ENCODE results near the gene HAT1.
"Not testable (repeated sequence)": the region's sequence is repeated elsewhere in the genome, so short reads cannot be mapped to it uniquely, and the experiment has no call there.

The HAT1 gene

DNA sequence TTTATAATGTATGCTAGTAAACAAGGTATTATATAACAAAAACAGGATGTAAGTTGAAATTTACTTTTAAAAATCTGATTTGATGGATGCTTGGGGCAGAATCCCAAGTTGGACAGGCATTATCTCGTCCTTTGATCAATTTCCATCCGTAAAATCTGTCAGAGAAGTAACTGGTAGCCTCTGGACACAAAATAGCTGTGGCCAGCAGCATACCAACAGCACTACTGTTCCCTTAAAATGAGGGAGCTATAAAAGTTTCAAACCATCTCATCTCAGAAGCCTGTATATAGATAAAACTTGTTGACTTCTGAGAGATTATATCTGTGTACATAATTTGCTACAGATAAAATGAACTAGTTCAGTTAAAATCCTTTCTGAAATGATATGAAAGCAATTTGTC is 62.8 kb downstream of the HAT1 start:
- no peak for DNase-seq

DNA sequence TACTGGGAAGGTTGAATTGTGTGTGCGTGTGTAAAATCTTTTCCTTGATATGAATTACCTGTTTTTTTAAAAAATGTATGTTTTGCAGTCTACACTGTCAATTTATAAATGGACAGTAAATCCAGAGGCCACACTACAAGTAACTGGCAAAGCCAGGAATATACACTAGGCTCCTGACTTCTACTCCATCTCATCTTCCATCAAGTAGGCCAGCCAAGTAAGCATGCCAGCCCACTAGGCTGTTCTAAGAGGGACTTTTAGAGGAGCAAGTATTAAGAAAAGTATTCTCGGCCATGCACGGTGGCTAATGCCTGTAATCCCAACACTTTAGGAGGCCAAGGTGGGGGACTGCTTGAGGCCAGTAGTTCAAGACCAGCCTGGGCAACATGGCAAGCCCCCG is 64.5 kb downstream of the HAT1 start:
- DNase-seq: no peak

DNA sequence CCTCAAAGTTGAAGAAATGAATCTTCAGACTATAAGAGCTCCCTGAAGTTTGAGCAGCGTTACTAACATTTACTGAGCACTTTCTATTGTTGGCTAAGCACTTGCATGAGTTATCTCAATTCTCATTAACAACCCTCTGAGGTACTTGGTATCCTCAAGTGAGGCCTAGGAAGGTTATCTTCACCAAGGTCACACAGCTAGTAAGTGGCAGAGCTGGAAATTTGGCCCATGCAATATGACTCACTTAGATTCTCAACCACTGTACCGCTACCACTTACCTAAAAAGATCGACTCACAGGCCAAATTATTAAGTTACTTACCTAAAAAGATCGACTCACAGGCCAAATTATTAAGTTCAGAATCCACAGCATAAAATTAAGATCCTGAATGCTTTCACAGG is 68.8 kb downstream of the HAT1 start:
- no peak for DNase-seq

DNA sequence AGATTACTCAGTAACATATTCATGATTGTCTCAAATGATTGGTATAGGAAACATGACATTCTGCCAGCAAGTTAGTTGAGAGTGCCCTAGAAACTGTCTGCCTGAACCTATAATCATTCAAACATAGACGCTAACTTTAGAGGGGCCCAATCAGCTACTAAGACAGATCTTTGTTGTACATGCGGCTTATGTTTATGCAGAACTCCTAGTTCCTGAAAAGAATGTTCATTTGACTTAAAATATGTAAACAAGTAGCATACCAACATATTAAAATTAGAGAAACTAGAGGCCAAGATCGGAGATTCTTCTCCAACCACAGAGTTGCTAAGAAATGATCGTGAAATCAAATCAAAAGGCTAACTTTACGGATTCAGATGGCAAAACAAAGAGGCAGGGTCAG is 73.3 kb downstream of the HAT1 start:
- DNase-seq: no peak

DNA sequence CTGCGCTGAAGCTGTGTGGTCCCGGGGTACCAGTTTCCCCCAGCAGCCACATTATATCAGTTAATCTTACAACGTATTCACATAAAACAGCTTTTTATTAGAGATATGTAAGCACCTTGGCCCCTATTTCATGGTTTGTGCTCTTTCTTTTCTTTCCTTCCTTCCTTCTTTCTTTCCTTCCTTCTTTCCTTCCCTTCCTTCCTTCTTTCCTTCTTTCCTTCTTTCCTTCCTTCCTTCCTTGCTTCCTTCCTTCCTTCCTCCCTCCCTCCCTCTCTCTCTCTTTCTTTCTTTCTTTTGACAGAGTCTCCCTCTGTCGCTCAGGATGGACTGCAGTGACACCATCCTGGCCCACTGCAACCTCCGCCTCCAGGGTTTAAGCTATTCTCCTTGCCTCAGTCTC is 73.8 kb downstream of the HAT1 start:
- DNase-seq: no peak

DNA sequence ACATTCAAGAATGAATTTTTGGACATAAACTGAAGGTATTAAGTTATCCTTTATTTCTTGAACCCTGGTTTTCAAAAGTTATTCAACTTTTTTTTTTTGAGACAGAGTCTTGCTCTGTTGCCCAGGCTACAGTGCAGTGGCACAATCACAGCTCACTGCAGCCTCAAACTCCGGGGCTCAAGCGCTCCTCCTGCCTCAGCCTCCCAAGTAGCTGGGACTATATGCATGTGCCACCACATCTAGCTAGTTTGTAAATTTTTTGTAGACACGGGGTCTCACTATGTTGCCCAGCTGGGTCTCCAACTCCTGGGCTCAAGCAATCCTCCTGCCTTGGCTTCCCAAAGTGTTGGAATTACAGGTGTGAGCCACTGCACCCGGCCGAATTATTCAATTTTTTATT is 74.8 kb downstream of the HAT1 start:
- not testable (repeated sequence) for DNase-seq

DNA sequence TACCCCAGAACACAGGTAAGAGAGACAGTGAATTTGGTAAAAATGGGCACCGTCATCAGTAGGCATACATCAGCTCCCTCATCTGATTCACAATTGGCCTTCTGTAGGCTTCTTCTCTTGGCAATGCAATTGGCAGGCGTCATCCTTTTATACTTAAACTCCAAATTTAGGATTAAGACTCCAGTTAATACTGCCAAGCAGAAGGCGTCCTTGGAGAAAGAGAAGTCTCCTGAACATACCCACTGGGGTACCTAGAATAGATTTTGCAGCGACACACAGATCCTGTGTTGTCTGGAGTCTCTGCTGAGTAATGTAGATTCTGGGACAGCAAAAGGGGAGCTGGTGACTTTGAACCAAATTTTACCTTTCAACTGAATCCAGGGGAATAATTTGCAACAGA is 76.9 kb downstream of the HAT1 start:
- no peak for DNase-seq

DNA sequence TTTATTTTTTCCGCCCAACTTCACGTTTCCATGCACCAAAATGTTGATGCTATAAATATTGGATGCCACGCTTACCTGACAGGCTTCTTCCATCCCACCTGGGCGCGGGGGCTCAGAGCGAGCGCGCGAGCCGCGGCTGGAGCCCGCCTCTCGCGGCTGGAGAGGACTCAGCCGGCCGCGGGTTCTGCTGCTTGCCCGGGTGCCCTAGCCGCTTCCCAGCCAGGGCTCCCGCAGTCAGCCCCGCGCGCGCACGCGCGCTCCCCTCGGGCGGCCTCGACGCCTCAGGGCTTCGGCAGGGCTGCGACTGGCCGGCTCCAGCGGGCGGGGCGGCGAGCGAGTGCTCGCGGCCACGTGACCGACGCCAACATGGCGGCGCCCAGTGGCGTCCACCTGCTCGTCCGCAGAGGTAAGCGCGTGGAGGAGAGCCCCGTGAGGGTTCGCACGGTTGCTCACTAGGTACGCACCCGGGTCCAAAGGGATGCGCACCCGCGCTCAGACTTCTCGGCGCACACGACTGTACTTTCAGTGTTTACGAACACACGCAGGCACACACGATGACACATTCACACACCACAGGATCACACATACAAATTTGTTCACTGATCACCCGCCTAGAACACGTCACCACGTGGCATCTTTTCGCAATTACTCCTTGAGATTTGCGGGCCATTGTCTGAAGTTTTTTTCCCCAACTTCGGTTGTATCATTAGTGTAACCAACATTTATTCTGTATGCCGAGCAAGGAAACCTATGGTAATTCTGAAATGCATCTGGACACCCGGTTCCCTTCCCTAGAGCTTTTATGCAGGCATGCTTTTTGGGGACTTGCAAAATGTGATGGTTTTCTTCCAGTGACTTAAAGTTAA is 77.6 kb downstream of the HAT1 start, which contains the start of gene METAP1D:
Gene METAP1D (plus strand): TSS at position 350 of the 866 bp plus-strand sequence. CDS start 17 bp downstream, at position 367.
- peak; percentile 84 for DNase-seq

DNA sequence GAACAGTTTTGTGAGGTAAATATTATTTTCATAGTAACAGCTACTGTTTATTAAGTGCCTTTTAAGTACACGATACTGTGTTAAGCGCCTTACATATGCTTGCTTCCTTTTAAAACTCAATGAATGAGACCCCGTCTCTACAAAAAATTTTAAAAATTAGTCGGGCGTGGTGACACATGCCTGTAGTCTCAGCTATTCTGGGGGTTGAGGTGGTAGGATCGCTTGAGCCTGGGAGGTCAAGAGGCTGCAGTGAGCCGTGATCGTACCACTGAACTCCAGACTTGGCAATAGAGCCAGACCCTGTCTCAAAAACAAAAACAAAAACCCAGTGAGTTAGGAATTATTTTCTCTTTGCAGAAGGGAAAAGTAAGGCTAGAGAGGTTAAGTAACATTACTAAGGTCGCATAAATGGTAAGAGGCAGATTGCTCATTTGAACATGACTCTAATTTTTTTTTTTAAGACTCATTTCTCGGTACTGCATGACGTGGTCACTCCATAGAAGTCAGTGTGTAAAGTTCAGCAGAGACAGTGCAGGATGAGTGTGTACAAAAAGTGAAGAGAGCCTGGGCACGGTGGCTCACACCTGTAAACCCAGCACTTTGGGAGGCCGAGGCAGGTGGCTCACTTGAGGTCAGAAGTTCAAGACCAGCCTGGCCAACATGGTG is 78.6 kb downstream of the HAT1 start:
- no peak for DNase-seq

DNA sequence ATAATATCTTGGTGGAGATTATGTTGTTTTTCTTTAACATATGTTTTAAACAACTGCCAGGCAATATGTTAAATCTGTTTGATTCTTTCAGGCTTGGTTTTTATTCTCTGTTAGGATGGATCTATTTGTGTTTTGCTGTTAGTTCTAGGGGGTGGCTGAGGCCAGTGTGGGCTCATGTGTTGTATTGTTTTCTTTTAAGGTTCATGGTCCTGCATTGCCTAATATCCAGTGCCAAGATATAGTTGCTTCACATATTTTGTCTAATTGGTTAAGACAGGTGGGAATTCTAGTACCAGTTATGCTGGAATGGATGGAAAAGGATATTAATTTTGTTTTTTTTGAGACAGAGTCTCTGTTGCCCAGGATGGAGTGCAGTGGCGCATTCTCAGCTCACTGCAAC is 85.1 kb downstream of the HAT1 start:
- DNase-seq: no peak

DNA sequence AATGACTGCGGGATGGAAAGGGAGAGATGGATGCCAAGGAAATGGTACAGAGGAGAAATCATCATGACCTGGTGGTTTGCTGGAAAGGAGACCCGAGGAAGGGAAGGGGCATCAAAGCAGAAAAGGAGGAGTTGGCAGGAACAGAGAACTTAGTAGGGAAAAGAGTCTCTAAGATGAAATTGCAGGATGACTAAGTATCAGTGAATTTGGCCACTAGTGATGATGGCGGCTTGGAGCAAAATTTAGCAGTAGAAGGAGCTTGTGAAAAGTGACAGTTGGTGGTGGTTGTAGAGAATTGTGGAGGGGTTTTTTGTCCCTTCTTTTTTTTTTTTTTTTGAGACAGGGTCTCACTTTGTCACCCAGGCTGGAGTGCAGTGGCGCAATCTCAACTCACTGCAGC is 87.6 kb downstream of the HAT1 start:
- no peak for DNase-seq

DNA sequence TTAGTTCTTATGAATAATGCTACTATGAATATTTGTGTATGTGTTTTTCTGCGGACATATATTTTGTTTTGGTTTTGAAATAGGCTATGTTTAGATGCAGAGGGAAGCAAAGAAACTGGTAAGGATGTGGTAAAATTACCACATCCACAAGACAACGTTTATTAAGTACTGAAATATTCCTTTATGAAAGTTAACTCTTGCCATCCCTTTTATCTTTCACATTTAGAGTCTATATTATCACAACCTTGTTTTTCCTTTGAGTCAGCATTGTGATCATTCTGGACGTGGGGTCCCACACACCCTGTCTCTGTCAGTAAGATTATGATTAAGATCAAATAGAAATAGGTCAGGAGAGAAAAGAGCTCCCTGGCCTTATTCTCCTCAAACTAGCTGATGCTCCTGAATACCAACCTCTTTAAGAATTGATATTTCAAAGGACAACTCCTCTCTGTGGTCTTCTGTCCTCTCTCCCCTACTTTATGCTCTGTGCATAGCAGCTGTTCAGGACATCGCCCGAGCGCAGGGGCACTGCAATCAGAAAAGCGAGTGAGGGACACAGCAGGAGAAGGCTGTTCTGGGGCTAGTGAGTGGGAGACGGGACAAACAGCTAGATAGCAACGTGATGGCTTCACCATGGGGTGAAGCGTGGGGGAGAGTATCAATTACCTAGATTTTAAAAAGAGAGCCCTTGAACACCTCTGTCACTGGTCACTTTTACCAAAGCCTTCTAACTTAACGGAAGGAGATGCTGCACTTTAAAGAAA is 89.7 kb downstream of the HAT1 start:
- DNase-seq: no peak

DNA sequence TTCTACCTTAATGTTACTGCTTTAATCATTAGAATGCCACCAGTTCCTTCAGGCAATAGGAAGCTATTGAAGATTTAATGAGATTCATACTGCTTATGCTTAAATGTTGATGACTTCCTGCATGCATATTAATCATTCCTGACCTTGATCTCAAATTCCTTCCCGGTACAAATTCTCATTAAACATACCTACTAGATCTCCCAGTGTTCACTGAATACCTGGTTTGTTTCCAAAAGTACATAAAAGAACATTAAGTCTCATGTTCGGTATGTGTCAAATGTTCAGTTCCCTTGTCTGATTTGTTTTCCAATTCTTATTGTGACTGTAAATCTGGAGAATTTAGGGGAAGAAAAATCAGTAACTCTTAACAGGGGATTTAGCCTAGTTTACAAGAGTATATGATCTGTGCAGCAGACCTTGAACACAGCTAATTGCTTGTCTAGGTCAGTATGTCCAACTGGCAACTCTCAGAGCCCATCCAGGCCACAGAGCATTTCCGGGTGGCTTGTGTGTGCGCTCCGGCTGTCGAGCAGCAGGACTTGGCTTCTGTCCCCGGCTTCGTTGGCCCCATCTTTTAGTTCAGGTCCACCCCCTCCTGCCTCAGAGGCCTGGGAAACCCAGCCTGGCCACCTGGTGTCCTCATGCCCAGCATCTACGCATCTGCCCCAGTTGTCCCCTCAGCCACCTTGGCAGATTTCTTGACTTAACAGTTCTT is 90.6 kb downstream of the HAT1 start:
- DNase-seq: no peak

DNA sequence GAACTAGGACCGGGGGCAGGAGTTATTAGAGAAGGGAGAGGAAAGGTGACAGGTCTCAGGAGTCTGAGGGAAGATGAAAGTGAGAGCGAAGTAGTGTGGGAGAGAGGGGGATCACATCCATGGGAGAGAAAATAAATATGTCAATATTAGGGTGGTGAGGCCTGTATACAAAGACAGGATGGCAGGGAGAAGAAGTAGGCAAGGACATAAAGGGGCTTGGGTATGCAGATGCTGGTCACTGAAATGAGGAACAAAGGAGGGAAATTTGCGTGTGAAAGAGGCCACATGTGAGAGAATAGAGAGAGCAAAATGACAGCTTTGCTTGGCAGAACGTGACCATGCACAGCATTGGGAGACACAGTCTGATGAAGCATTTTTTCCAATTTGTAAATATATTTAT is 91.1 kb downstream of the HAT1 start:
- no peak for DNase-seq

DNA sequence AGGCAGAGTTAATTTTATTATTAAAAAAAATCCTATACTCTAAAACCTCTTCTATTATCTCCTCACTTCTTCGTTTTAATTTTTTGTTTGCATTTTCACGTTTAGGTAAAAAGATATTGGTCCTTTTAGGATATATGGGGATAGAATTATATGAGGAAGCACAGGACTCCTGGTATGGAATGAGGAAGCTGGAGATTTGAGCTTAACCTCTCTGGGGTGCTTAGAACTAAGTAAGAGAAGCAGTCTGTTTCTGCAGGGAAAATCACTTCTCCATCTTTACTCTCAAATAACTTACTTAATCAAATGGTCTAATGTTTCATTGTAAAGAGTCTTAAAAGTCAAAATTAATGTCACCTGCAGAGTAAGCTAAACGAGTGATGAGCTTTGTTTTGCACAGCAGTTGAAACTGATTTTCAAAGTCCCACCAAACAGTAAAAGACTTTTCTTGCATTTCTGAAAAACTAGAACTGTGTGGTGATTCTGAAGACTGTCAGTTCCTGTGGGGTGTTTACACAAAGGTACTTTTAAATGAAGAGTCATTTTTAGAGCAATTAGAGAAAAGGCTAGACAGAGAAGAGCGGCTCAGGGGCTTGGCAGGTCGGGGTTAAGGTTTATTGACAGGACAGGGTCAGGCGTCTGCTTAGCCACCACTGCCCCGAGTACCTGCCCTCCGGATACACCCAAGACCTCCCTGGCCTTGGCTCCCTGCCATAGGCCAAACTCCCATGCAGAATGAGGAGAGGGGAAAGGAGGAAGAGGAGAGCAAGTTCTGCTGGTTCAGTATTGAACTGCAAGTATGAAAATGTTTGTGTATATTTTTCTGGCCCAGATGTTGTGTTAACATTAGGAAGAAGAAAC is 99.0 kb downstream of the HAT1 start:
- DNase-seq: no peak

DNA sequence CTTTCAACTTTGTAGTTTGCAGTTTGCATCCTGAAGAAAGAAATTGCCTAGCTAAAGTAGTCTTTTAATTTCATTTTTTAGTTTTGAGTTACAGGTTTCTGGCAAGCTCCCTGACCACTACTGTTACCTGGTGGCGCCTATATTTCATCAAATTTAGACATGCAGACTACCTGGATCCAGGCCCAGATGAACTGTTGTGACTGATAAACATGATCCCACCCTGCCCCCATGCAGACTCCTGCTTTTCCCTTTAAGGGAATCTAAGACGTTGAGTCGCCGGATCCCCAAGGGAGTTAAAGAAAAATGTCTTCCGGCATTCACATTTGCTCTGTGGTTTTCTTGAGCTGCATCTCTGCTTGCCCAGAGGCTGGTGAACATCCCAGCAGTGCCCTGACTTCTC is 99.7 kb downstream of the HAT1 start:
- DNase-seq: no peak

DNA sequence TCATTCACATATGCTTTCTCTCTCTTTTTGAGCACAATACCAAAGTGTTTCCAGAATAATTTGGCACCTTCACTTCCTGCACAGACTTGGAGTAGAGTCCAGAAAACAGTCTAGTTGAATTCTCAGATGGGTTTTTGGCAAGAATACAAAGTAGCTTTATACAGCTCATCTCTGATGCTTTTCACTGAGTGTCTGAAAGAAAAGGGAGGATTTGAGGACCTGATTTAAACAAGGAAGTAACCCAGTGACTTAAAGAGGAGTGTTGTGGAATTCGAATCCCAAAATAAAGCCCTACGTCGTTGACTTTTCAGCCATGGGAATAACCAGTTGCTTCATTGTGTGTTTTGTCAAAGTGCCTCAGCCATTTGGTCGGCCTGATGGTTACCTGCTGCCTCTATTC is 109.3 kb downstream of the HAT1 start:
- no peak for DNase-seq

Measured in activated T-cell treated with anti-CD3 and anti-CD28 coated beads, Interleukin-2, amount 50 U/mL, for 1 hour (primary cell).